HG02678 (cell line): Measurements from ENCODE around the gene ACTL9.

Experiments used
- ATAC-seq: cut with Tn5 transposase; IDR thresholded peaks from one replicate; pipeline ENCODE4 v1.9.1; 2021; ENCODE audit warnings: mild to moderate bottlenecking, moderate library complexity; ENCODE audit not compliant: unreplicated experiment

ACTL9 gene

DNA sequence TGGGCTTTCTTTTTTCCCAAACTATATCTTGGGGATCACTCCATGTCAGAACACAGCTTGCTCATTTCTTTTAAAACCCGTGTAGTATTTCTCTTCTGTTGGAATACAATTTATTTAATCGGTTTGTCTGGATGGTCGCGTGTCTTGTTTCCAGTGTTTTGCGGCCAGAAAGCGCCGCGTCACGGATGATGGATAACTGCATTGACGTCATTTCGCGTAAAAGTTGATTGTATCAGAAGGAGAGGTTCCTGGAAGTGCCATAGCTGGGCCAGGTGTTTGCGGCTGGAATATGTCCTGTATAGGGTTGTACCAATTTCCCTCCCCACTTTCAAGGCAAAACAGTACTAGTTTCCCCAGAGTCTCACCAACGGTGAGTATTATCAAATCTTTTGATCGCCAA, 9.7 kb downstream of the ACTL9 start:
- no peak for ATAC-seq

DNA sequence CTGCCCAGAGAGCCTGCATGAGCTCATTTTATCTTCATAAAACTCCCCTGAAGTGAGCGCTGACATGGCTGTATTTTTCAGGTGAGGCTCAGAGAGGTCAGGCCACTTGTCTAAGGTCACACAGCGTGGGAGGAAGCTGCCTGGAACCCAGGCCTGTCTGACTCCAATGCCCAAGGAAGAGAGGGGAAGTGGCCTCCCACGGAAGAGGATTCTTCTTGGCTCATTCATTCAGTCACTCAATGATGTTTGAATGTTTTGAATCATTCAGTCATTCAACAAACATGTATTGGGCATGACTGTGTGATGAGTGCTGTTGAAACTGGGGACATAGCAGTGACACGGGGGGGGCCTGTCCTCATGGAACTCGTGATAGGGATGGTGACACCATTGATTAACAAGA, 12.0 kb downstream of the ACTL9 start:
- ATAC-seq, result no peak

DNA sequence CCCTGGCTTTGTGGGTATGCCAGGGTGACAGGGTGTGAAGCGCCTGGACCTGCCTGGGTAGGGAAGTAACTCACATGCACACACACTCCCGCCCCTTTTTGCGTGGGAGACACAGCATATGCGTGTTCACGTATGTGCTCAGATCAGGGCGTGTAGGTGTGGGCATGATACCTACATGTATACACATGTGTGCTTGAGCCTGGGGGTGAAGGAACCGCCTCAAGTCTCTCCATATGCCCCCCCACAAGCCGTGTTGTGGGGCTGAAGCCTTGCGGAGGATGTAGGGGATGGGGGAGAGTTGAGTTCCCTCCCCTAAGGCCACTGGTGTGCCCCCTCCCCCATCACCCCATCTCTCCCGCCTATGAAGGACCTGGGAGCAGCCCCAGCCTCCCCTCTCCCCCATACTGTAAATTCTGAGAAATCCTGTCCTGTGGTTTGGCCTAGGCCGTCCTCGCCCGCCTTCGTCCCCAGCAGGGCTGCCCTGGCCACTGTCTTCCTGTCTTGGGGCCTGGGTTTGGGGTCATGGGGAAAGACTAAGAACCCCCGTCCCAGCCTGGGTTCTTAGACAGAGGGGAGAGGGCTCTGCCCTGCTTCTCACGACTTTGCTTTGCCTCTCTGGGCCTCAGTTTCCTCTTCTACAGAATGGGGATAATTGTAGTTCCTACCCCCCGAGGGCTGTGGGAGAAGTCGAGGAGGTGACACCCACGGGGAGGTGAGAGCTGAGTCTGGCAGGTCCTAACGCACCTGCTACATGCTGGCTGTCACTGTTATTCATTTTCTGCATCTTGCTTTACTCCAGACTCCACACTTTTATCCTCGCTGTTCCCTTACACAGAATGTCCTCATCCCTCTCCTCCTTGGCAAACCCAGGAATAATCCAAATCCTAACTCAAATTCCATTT, 14.3 kb downstream of the ACTL9 start:
- no peak for ATAC-seq

DNA sequence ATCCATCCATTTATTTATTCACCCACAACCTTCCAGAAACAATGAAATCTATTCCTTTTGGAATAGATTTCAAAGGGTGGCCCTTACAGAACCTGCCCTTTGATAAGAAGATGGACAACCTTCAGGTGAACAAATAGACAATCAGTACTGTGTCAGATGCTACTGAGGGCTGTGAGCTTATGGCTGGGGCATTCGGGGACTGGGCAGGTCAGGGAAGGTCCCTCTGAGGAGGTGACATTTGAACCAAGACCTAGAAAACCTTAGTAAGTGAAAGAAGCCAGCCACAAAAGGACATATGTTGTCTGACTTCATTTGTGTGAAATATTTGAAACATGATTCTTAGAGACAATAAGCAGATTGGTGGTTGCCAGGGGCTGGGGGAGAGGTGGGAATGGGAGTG, 15.7 kb downstream of the ACTL9 start:
- no peak for ATAC-seq

DNA sequence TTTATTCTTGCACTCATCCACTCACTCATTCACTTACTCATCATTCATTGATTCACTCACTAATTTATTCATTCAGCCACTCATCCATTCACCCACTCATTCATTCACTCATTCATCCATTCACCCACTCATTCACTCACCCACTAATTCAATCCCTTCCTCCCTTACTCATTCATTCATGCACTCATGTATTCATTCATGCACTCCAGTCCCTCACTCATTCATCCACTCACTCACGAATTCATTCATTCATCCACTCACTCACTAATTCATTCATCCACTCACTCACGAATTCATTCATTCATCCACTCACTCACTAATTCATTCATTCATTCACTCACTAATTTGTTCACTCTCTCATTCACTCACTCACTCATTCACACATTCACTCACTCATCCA, 16.1 kb downstream of the ACTL9 start:
- no peak for ATAC-seq

DNA sequence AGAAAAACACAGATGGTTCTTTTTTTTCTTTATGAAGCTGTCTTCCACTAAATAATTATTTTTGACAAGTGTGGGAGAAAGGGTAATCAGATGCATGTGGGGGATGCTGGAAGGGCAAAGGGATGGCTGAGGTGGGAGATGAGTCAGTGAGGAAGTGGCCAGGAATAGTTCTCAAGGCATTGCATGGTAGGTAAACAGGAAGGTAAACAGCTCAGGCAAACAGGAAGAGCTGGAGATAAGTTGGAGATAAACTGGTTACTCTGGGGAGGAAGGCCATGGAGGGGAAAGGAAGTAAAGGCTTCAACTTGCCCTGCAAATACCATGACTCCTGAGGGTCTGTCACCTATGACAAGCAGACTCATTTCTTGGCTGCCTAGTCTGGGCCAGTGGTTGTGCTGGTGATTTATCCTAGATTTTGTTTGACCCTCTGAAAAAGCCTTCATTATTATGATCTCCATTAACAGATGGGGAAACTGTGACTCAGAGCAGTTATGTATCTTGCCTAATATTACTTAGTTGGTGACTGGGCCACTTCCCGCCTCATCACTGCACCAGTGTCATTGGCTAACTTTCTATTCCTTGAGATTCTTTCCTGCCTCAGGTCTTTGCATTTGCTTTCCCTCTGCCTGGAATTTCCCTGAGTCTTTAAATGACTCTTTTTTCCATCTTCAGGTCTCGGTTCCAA, 17.1 kb downstream of the ACTL9 start:
- no peak for ATAC-seq

DNA sequence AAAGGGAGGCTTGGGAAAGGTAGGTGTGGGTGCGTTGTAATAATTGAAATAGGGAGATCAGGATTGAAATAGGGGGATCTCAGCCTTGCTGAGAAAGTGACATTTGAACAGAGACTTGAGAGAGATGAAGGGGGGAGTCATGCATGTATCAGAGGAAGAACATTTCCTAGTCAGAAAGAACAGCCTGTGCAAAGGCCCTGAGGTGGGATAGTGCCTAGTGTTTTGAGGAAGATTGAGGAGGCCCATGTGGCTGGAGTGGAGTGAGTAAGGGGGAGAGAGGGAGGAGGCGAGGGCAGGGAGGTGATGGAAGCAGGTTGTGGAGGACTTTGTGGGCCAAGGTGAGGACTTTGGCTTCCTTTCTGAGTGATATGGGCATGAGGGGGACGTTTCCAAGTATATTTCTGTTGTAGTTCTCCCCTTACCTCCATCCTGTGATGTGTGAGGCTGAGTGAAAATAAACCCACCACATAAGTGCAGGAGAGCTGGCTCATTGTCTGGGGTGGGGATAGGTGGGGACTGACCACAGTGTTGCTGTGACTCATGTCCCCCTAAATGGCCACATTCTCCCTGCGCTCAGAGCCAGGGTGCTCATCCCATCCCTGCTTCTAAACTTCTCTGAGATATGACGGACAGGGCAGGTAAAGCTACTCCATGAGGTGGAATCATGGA, 17.8 kb downstream of the ACTL9 start:
- ATAC-seq, result no peak

DNA sequence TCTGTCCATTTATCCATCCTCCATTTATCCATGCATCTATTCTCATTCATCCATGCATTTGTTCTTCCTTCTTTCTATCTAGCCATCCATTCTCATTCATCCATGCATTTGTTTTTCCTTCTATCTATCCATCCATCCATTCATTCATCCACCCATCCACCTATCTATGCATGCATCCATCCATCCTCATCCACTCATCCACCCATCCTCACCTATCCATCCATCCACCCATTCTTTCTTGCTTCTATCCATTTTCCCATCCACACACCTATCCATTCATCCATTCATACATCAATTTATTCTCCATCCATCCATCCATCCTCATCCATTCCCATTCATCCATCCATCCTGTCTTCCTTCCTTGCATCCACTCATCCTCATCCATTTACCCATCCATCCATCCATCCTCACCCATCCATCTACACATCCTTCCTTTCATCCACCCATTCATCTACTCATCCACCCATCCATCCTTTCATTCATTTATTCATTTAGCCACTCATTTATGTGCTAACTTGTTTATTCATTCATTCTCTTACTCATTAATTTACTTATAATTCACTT, 20.3 kb downstream of the ACTL9 start:
- ATAC-seq, result no peak

DNA sequence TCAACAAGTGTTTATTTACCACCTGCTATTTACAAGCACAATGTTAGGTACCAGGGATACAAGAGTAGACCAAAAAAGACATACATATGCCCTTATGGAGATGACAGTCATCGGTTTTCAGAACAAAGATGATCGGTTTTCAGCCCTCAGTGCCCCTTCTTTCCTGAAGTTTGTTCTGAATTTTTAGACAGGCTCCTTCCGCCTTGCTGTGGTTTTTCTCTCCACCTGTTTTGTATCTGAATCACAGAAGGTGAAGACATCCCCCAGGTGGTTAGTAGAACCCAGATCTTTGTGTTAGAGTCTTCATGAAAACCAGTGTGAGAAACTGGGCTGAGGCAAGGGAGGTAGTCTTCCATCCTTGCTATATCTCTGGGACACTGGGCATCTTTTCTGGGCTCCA, 23.5 kb downstream of the ACTL9 start:
- ATAC-seq, result no peak

DNA sequence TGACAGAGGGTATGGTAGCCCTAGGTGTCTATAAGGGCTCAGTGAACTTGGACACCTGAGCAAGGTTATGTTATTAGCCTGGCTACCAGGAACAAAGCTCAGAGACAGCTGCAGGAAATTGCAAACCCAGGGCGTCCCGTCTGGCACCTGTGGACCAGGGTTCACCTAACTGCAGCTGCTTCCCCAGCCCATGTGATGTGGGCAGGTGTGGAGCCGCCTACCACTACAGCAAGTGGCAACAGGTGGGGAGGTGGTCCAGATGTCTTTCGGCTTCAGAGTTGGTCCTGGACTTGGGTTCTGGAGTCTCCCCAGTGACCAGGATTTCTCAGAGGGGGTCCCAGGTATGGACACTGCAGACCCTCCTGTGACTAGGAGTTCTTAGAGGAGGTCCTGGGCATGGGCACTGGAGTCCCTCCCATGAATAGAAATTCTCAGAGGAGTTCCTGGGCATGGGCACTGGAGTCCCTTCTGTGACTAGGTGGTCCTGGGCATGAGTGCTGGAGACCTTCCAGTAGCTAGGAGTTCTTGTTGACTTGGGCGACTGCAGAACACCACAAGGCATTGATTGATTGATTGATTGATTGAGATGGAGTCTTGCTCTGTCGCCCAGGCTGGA, 25.2 kb downstream of the ACTL9 start:
- no peak for ATAC-seq

DNA sequence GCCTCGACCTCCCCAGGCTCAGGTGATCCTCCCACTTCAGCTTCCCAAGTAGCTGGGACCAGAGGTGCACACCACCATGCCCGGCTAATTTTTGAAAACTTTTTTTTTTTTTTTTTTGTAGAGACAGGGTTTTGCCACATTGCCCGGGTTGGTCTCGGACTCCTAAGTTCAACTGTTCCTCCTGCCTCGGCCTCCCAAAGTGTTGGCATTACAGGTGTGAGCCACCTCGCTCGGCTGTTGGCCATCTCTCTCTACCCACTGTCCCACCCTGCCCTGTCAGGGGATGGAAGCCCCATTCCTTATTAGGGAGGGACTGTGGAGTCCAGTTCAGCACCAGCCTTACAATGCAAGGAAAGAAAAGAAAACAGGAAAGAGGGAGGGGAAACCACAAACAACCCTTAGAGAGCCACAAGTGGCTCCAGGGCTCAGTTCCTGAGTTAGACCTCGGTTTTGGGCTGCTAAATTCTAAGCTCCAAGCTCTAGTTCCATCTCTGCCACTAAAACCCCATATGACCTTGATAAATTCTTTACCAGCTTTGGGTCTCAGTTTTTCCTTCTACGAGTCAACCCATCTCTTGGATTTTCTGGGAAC, 31.7 kb downstream of the ACTL9 start:
- ATAC-seq, result no peak

DNA sequence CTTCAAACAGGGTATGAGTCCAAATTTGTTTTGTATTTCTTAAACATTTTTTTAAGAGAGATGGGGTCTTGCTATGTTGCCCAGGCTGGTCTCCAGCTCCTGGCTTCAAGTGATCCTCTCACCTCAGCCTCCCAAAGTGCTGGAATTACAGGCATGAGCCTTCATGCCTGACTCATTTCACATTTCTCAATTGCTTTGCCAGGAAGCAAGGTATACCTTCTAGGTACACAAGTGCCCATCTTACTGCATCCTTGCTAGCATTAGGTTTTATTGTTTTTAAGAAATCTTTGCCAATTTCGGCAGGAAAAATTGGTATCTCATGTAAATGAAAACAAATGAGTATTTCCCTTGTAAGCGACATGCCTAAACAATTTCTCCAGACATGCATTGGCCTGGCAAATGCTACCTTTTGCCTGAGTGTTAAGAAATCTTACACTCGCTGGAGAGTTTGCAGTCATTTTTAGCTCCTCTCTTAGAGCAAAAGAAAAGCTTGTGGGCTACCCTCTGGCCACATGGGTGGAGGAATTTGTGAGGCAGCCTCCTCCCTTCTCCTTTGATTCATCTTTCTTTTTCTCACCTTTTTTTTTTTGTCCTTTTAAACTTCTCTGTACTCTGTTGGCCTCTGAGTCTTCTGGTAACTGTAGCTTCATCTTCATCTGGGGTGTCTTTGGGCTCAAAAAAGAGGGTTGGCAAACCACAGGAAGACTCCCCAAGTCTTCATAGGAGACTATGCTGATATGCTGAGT, 33.0 kb downstream of the ACTL9 start:
- no peak for ATAC-seq

DNA sequence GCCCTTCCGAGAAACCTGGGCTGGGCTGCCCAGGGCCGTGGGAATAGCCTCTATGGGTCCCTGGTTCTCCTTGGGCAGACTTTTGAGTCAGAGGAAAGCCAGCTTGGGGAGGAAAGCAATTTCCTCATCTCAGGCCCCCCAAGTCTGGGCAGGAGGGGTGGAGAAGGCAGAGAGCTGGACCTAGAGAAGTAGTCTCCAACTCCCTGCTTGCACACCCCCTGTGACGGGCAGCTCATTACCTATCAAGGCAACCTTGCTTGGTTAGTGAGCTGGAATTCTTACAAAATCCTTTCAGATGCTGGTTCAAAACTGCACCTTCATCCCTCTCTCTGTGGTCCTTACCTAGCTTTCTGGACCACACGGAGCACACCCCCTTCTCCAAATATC, 33.9 kb downstream of the ACTL9 start:
- ATAC-seq, result no peak

DNA sequence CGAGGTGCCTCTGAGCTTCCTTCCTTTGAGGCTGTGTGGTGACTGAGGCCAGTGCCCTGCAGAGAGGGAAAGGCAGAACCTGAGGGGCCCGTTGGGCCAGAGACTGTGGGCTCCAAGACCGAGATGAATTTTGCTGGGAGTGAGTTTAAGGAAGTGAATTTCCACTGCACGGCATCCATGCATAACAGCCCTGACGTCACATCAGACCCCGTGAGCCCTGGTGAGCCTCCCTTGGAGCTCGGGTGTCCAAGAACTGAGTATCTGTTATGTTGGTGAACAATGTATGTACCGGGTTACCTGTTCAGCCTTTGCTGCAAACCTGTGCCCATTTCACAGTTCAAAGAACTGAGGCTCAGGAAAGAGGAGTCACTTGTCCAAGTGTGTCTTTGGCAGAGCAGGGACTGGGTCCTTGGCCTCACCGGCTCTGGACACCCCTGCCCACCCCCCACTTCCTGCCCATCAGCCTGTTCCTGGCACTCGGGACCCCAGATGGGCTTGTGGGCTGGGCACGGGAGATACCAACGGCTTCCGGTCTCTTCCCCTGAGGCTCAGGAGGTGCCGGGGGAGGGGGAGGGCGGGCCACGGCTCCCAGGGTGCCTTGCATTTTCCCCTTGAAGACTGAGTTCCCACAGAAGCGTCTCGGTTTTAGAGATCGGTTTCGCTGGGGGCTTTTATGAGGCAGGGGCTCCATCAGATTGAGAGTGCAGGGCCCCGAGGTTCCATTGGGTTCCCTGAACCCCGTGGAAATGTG, 34.5 kb downstream of the ACTL9 start:
- no peak for ATAC-seq

DNA sequence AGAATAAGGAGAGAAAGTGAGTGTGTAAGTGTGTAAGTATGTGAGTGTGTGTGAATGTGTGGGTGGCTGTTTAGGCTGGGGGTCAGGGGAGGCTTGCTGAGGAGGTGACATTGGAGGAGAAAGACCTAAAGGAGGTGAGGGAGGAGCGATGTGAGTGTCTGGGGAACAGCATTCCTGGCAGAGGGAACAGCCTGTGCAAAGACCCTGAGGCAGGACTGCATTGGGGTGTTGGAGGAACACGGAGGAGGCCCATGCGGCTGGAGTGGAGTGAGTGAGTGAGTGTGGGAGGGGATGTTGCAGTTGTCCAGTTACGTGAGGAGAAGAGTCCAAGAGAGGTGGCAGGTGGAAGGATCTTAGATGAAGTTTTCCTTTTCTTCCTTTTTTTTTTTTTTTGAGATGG, 36.3 kb downstream of the ACTL9 start:
- ATAC-seq, result no peak

DNA sequence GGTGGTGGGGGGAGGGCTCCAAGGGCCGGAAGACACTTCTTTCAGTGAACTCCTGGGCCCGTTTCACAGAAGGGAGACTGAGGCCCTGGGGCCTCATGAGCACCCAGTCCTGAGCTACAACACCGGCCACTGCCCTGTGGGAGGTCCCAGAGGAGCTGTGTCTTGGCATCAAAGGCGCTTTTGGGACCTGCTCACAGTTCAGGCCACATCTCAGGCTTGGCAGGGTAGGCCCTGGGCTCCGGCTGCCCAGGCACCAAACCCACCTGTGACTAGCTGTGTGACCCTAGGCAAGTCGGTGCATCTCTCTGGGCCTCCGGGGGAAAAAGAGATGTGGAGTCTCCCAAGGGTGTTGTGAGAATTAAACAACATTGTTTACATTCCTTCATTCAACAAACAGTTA, 38.7 kb downstream of the ACTL9 start:
- no peak for ATAC-seq

DNA sequence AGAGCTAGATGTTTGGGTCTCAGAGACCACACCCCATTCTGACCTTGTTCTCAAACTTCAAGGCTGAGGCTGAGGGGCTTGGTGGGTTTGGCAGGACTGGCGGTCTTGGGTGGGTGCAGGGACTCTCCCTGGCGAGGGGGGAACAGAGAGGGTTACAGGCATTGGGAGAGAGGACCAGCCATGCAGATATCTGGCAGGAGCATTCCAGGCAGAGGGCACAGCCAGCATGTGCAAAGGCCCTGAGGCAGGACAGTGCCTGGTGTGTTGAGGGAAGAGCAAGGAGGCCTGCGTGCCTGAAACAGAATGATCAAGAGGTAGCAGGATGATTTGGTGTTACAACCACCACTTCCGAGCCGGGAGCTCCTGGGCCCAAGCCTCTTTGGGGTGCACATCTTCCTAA, 40.7 kb downstream of the ACTL9 start:
- ATAC-seq, result no peak

DNA sequence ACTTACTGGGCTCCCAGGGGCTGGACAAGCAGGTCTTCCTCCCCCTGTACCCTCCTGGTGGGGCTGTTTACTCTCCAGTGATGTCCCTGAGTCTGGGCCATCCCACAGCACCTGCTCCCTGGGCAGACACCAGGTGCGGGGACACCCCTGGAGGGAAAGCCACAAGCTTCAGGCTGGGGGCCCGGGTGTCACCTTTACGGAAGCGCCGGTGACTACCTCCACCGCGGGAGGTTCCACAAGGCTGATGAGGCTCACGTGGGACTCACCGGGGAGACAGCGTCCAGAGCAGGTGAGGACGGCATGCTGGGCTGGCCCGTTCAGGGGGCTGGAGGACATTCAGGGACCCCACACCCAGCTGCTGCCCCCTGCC, 43.3 kb downstream of the ACTL9 start:
- ATAC-seq, result no peak

DNA sequence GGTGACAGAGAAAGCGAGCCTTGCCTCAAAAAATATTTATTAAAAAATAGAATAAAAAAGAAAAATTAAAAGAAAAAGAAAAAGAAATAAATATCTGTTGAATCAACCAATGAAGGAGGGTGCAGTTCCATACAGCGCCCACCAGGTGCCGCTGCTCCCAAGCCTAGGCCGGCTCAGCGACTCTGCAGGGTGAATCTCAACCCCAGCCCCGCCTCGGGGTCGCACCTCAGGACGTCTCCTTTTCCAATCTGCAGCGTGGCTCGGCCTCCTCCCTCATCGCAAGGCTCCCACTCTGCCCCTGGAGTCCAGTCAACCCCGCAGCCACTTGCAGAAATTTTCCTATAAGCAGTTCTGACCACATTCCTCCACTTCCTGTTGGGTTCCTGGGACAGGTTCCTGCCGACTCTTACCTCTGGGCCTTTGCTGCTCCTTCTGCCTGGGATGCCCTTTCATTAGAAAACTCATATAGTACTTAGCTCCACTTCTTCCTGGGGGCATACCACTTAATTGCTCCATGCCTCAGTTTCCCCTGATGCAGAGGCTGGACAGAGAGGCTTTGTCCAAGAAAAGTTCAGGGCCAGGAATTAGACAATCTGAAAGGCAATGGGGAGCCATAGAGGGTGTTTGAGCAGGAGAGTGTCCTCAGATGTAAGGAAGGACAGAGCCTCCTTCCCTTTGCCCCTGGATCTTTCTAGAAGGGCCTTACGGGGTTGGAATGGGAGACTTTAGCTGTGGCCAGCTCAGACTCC, 43.8 kb downstream of the ACTL9 start:
- no peak for ATAC-seq
